ENCODE results near the gene GADD45G.

Gene GADD45G

DNA sequence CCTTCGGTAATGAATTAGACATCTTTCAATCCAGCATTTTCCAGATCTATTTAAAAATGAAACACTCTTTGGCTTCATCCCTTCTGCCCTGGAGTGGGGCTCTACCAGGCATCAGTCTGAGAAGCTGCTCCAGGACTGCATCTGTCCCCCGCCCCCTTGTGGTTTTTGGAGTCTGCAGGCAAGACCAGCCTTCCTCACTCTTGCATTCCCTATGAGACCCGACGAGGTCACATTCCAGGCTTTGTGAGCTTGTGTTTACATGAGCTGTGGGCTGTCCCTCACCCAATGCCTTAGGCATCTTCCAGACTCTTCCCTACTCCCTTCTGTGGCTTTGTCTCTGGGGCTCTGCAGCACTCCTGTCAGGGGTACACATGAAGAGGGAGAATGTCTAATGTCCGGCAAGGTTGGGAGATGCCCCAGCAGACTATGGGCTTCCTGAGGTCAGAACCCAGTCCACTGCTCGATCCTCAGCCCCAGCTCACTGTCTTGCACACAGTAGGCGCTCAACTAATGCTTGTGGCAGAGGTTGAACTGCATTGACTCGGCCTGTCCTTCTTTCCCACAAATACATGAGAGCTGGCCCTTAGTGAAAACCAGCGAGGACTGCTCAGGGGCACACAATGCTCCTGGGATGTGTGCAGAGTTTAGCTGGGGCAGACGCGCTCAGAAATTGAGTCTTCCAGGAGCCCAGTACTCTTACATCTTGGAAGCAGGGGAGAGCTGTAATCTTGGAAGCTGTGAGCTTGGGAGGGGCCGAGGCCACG is 11.7 kb upstream of the GADD45G start:
- DNase-seq, result no peak

GRCh38 chr9:89593727-89594427 is 10.9 kb upstream of the GADD45G start:
- peak; percentile 82 for DNase-seq

DNA sequence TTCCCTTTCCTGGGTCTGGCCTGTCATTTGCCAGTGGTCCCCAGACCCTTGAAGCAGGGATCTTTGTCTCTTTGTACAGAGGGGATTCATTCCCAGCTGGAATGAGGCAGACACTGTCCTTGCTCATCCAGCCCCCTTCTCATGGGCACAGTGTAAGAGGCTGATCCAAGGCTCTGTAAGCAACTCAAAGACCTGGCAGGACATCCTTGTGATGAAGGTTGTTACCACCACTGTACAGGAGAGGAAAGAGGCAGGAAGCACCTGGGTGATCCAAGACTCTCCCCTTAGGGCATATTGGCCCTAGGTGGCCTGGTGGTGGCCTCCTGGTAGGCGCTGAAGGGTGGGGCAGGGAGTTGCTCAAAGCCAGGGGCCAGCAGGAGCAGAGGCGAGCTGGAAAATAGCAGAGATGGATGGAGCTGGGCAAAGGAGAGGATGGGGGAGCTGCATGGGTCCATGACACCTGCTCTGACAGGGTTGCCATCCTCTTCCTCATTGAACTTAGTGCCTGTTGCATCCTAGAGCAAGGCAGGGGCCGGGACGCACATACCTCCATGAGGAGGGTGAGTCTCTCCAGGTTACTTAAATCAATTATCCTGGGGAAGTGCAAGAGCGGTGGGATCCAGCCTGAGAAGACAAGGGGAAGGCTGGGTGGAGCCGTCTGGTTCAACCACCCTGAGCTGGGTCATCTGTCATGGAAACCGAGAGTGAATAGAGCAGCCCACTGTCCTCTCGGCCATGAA is 9.8 kb upstream of the GADD45G start:
- DNase-seq, result no peak

DNA sequence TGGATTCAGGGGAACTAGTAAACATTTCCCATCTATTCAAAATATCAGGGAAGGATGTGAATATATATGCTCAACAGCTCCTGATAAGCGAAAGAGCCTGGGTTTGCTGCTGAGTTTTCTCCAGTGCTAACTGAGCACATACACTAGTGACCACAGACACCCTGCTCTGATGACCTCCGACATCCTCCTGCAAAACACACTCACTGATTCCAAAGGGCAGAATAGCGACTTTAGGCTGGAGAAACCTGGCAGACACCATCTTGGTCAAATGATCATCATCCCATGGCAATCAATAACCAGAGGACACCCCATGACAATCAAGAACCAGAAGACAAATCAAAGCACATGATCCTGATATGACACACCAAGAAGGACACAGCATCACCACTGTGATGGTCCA is 9.2 kb upstream of the GADD45G start:
- DNase-seq, result no peak

DNA sequence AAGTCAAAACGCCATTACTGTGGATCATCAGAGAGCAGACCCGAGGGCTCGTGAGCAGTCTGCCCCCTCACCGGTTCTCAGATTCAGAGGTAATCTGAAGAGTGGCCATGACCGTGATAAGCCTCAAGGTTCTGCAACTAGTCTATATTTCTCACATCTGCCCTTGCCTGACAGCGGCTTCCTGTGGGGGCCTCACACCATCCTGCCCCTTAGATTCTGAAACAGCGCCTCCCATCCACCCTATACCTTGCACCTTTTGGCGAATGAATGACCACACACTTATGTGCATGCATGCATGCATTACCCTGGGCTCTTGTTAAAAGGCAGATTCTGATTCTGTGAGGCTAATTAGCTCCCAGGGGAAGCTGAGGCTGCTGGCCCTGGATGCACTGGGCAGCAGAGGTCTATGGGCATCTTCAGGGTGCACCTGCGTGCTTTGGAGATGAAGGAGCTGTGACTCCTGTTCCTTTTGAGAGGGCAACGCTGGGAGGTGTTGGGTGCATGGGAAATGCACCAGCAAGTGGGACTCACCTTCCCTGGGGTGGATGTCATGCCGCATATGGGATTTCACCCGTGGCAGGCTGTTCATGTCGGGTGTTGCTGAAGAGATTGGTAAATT is 7.8 kb upstream of the GADD45G start:
- peak; percentile 46 for DNase-seq

GRCh38 chr9:89597711-89598362 is 7.0 kb upstream of the GADD45G start:
- DNase-seq, result peak; percentile 58

DNA sequence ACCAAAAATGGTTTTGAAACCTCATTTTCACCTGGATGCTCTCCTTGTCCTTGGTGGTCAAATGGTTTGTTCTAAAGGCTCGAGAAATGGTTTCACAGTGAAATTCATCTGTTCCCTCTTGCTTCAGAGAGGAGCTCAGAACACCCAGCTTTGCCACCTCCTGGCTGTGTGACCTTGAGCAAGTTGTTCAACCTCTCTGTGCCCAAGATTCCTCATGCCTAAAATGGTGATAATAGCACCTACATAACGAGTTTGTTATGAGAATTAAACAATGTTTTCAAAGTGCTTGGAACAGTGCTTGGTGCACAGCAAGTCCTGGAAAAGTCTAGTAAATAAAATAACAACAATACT is 6.5 kb upstream of the GADD45G start:
- DNase-seq, result no peak

DNA sequence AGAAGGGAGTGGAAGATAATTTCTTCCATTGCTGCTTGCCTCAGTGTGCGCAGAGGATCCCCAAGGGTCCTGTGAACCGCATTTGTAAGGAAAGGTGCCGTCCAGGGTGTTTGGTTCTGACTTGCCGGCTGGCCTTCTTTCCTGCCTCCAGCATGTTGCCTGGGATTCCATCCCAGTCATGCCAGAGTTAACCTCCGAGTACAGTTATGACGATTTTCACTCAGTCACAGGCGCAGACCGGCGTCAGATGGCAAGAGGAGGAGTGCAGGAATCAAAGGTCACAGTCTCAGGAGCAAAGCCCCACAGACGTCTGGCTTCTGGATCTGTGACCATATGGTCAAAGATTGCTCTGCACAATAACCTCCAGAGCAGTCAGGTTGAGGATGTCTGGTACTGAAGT is 5.9 kb upstream of the GADD45G start:
- DNase-seq, result peak; percentile 17

DNA sequence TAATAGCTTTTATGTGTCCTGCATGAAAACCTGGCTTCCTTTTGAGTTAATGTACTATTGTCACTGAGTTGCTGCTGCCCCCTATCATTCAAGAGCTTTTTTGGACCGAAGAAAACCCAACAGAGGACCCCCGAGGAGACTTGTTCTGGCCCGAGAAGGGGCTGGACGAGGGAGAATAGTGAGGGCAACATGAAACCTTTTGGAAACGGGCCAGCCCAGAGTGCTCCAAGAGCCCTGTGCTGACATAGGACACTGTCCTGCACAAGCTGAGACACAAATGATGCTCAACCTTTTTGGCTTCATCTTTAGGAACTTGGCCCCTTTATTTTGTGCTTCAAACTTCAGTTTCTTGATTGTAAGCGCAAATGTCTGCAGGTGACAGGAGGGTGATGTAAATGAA is 4.0 kb upstream of the GADD45G start:
- peak; percentile 33 for DNase-seq

DNA sequence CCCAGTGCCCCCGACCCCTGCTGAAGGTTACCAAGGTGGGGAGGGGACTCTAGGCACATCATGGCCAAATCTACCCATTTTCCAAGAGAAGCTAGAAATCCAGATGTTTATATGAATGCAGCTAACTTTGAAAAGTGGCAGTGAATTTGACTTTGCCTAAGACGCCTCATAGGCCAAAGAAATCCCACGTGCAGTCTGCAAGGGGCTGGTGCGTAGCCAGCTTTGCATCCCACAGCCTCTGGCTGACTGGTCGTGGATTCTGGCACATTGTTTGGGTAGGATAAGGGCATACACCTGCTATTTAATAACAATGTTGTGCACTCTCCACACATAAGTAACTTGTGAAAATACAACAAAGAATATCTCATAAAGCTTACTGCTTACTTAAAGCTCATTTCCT is 3.5 kb upstream of the GADD45G start:
- DNase-seq, result peak; percentile 35

DNA sequence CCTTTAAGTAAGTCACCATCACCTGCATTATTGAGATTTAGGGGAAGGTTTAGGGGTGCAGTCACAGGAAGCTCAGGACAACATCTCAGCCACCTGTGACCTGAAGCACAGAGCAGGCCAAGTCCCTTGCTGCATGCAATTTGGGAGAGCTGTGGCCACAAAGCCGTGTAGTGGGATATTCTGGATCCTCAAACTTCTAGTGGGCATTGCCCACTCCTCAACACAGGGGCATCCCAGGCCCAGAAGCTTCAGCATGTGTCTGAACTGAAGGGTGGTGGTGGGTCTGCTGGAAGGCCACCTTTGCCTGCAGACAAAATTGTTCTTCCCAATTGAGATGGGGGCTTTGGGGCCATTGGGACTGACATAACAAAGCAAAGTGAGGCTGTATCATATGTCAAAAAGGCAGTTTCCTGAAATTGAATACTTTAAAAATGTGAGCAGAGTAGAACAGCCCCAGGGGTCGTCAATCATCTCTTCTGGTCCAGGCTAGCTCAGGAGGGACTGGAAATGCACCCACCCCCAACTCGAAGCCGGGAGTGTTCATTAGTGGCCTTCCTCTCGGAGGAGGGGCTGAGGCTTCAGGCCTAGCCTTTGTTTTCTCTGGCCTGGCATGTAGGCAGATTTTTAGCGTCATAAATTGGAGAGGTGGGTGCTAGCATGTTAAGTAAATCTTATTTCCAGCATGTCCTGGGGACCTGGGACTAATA is 2.8 kb upstream of the GADD45G start:
- DNase-seq, result peak; percentile 40

DNA sequence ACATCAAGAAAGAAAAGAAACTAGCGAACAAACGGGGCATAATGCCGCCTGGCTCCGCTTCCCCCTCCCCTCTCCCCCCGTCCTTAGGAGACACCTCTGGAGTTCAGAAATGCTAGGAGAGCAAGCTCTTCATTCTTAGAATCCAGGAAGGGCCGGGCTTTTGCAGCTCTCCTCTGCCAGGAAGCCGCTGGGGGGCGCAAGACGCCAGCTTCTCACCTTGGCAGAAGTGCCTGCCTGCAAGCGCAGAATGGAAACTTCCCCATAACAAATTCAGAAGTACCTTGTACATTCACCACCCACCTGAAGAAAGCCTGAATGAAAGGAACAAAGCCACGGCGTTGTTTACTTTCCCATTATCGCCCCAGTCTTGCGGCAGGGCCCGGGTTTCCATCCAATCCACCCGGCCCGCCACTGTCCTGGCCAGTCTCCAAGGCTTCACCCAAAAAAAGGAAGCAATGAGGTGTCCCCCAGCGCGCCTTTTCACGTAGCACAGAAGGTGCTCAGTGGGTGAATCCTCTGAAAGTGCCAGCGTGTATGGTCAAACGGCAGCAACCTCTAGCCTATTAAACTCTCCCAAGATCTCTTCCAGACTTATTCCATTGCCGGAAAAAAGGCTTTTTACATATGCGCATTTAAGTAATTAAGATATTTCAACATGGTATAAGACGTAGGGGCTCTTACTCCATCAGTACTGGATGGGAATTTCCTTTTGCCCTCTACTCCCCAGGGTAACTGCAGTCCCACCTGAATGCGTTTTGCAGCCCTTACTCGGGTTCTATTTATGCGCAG is 1.6 kb upstream of the GADD45G start:
- DNase-seq, result peak; percentile 93

DNA sequence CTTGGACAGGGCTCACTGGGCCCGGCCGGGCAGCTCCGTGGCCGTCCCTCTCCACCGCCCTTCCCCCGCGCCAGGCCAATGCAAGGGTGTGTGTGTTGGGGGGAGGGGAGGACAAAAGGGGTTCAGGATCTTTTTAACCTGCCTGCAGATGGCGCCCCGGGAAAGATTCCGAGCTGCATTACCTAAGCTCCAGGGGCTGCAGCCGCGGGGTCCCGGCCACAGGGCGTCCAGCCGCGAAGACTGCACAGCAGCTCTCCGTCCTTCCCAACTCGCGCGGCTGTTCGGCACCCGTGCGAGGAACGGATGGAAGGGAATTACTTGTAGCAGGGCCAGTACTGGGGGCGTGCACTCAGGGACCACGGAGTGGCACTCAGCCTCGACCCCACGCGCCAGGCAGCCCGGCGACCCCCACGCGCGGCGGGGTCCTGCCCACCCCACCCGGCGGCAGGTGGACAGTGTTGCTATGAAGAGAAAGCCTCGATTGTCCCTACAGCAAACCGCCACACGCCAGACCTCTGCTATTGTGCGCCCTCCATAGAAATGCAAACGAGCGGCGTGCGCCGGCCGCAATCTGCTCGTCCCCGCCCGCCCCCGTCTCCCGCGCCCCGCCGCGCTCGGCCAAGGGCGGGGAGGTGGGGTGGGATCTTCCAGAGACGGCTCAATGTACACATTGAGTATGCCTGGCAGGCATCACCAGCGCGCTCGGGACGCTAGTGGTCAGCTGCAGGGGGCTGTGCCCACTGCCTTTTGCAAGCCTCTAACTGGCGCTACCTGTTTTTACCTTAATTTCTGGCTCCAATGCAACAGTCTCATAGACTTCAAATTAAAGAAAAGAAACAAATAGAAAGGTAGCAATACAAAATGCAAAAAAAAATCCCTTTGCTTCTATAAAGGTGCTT is 796 bp upstream of the GADD45G start:
- peak; percentile 71 for DNase-seq

- peak; percentile 81 for DNase-seq
These were observed 745 bp downstream of the GADD45G start for GRCh38 chr9:89605465-89606048.

DNA sequence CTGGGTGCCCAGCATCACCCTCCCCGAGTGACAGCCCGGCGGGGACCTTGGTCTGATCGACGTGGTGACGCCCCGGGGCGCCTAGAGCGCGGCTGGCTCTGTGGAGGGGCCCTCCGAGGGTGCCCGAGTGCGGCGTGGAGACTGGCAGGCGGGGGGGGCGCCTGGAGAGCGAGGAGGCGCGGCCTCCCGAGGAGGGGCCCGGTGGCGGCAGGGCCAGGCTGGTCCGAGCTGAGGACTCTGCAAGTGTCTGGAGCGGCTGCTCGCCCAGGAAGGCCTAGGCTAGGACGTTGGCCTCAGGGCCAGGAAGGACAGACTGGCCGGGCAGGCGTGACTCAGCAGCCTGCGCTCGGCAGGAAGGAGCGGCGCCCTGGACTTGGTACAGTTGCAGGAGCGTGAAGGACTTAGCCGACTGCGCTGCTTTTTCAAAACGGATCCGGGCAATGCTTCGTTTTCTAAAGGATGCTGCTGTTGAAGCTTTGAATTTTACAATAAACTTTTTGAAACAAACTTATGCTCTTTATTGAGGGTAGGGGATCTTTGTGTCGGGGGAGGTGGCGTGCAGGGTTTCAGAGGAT is 1.3 kb downstream of the GADD45G start:
- peak; percentile 78 for DNase-seq

- peak; percentile 64 for DNase-seq
These were observed 2.0 kb downstream of the GADD45G start for GRCh38 chr9:89606624-89607311.

DNA sequence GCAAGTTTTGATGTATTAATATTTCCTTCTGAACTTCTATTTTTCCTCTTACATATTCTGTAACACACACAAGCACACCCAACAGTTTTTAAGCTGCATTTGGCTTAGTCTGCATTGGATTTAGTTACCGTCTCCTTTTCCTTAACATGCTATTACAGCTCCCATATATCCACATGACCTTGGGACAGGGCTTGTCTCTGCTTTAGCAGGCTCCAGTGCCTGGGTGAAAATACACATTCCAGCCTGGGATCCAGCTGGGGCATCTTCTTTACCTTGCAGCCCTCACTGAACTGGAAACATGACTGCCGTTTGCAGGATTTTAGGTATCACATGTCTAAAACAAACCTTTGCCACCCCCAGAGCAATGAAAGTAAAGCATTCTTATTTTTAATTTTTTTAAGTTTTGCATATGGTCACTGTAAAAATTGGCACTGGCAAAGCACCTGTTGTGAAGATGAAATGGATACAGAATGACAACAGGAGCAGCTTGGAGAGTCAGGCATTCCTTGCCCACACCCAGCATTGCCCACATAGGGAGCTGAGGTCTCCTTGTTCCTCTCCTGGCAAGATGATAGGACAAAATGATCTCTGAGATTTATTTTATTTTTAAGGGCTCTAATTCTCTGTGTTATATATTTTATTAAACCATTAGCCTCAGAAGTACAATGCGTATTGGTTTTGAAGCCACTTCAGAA is 4.0 kb downstream of the GADD45G start:
- DNase-seq, result no peak

GRCh38 chr9:89609426-89610006 is 4.7 kb downstream of the GADD45G start:
- DNase-seq, result no peak

All from activated CD8-positive, alpha-beta memory T cell treated with anti-CD3 and anti-CD28 coated beads, Interleukin-2, amount 50 U/mL, for 48 hours (primary cell).